Aorta (tissue), 5 donors: Measurements from ENCODE around the gene VASN. TPM values are rescaled to one million over a fixed set of nuclear protein-coding genes. Genes with fewer than 3 reads are reported as not detected.

Experiments
- ATAC-seq: fragments of 200-7000 bp; cut with Tn5 transposase; one replicate; pipeline ENCODE4 v1.9.1; 2022; ENCODE audit warnings: moderate library complexity; ENCODE audit not compliant: low FRiP score
- DNase-seq, 2 donors: peaks; one replicate each; pipeline ENCODE4 v3.0.0-alpha.2; 2020
- H3K27ac ChIP-seq, 2 donors: one replicate each; pipeline ENCODE4 v1.5.1; 2013; ENCODE audit warnings: low read length in 2 of 2, mild to moderate bottlenecking in 2 of 2, moderate library complexity in 2 of 2, control low read depth in 1 of 2, inconsistent platforms in 1 of 2, low read depth in 1 of 2
- H3K27me3 ChIP-seq, 2 donors: one replicate each; pipeline ENCODE4 v1.6.1; 2013; ENCODE audit warnings: control low read depth in 1 of 2, low read length in 1 of 2, mild to moderate bottlenecking in 1 of 2, moderate library complexity in 1 of 2; ENCODE audit not compliant: insufficient read depth in 2 of 2, control insufficient read depth in 1 of 2
- H3K36me3 ChIP-seq, 2 donors: one replicate each; pipeline ENCODE4 v1.6.1; 2013; ENCODE audit warnings: control low read depth in 1 of 2, low read length in 1 of 2, mild to moderate bottlenecking in 1 of 2; ENCODE audit not compliant: insufficient read depth in 2 of 2, control insufficient read depth in 1 of 2
- H3K4me1 ChIP-seq, 2 donors: one replicate each; pipeline ENCODE4 v1.6.1; 2013; ENCODE audit warnings: low read length in 2 of 2, control low read depth in 1 of 2, mild to moderate bottlenecking in 1 of 2, moderate library complexity in 1 of 2; ENCODE audit not compliant: insufficient read depth in 2 of 2, control insufficient read depth in 1 of 2
- H3K4me3 ChIP-seq, 2 donors: one replicate each; pipeline ENCODE4 v1.5.1; 2013; ENCODE audit warnings: low read length in 2 of 2, control low read depth in 1 of 2, mild to moderate bottlenecking in 1 of 2
- H3K9me3 ChIP-seq: one replicate; pipeline ENCODE4 v1.6.1; 2013; ENCODE audit warnings: mild to moderate bottlenecking, low read length; ENCODE audit not compliant: control insufficient read depth
- WGBS, 2 donors: extraction: QIAGEN DNeasy Blood & Tissue Kit; methylation state at CpG; one replicate each; pipeline ENCODE4 v1.1.7; 2013; 5-methylcytosine and 5-hydroxymethylcytosine counted together
- intact Hi-C, 2 donors: fragments of 100-400 bp; cut with DNase I; formaldehyde crosslinking; loops; one replicate each; pipeline versions ENCODE4 v1.14.2 to v1.15.0; 2022
- long read RNA-seq, 2 donors: library from polyadenylated mRNA; unstranded; transcript quantifications; one replicate each; pipeline ENCODE4 v2.0.0, GENCODE V29; 2020 to 2021
- polyA plus RNA-seq, 2 donors: library from polyadenylated mRNA; stranded (reverse); fragments of 200-250 nt; gene quantifications; one replicate each; pipeline ENCODE4 v1.2.3, GENCODE V29; 2013
- total RNA-seq, 2 donors: library from RNA; stranded (reverse); fragmentation: NEBNext Ultra II Directional; extraction: Animal tissue kit (Norgen Biotek cat#: 25700); gene quantifications; one replicate each; pipeline ENCODE4 v1.2.1, GENCODE V29; 2021
- donor health status: healthy with polysubstance abuse.
- donor health status: Bipolar disorder and iron deficiency.
- donor health status: DM: no; HTN: no; CAD: no.
- donor health status: DM: no; HTN: no; CAD: no.
- donor health status: DM: yes; HTN: yes; CAD: no.

The VASN gene
- total RNA-seq (100 to 1,000 TPM in 1 of 2 donors, 10 to 100 TPM in 1; 67.0 to 120 TPM), polyA plus RNA-seq (10 to 100 TPM; 21.7 to 51.3 TPM)
- long read RNA-seq, donor 1, transcript VASN-201 (2 exons, 2,806 nt), result major isoform, 314 of 745 reads
- long read RNA-seq, donor 1, partial matches to known transcripts, result 408 of 745 reads
- long read RNA-seq, donor 1, other reads (novel, unspliced or antisense), result 23 of 745 reads
- long read RNA-seq, donor 2, transcript VASN-201 (2 exons, 2,806 nt), result major isoform, 82 of 198 reads
- long read RNA-seq, donor 2, partial matches to known transcripts, result 108 of 198 reads
- long read RNA-seq, donor 2, other reads (novel, unspliced or antisense), result 8 of 198 reads

DNA sequence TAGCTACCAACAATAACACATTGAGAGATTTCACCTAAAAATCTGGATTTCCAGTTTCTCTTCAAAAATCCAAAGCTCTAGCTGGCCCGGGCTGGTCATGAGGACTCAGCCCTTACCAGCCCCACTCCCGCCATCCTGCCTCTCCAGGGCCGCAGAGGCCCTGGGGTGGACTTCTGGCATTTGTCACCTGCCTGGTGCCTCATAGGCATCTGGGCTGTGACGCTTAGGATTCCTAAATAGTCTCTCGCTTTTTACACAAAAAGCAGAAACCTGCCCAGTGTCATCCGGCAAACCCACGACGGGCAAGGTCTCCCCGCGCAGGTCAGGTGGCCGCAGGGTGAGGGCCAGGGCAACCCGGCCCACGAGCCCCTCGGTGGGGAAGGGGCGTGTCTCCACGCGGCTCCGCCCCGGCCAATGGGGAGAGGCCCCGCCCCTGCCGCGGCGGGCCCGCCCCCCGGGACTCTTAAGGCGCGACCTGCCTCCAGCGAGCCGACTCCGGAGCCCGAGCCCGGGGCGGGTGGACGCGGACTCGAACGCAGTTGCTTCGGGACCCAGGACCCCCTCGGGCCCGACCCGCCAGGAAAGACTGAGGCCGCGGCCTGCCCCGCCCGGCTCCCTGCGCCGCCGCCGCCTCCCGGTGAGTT, at the start of gene VASN:
VASN (plus strand) TSS at position 492 of the 644 bp plus-strand sequence. CDS start 9,030 bp downstream, outside the sequence.
- ATAC-seq (peak; percentile 77), DNase-seq (peak; percentile 88 to 96)
- Histone ChIP-seq H3K27ac (peak within 1 kb of the TSS; percentile 85 to 92), H3K4me3 (peak within 1 kb of the TSS; percentile 73 to 84), H3K4me1 (no peaks in the 10 kb centered on the region), H3K36me3 (no peaks in the 10 kb centered on the region), H3K27me3 (no peaks in the 10 kb centered on the region), H3K9me3 (no peaks in the 10 kb centered on the region)
- WGBS, 2 donors, result 1% methylated on average over 43 to 50 of the region's 50 CpGs
- intact Hi-C loops, result loop anchor here in 1 of 2 donors (5.0 kb wide), 1 partner anchor 54 kb away; the partner anchor contains the start of gene GLIS2

DNA sequence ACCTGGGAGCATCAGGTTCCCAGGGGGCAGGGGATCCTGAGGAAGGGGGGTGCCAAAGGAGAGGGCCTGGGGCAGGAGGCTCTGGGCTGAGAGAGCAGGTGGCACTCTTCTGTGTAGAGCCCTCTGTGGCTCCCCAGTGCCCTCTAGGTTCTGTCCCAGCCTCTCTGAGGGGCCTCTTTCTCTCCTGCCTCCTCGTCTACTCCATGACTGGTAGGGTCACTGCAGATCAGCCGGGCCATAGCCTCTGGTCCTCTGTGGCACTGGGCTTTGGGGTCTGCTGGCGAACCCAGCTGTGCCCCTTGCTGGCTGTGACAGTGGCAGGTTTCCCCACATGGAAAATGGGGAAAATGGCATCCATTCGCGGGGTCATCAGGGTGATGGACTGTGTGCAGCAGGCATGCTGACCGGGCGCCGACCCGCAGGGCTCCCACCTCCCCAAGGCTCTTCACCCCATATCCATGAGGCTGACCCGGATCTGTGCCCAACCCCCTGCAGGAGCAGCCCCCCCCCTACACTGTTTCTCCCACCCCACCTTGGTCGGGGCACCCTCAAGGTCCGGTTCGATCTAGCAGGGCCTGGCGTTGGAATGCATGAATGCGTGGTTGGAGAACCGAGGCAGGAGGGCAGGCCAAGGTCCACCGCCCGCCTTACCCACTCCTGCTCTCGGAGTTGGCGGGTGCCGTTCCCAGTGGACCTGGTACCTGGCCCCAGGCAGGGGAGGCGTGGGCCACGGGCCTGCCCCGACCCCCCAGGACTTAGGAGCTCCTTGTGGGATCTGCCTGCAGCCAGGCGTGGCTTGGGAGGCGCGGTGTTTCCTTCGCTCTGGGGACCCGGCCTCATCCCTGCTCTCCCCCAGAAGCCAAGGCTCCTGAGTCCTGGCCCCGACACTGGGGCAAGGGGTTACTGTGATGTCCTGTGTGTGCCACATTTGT, 49.3 kb upstream of the VASN start:
- H3K9me3 ChIP-seq, result no peaks in the 10 kb centered on the region
- no peaks in the 10 kb centered on the region for H3K27me3 ChIP-seq
- WGBS, 2 donors, result 40 to 42% methylated on average over 30 of the region's 30 CpGs
- intact Hi-C loops, result loop anchor here in 1 of 2 donors (5.0 kb wide), 1 partner anchor 50 kb away; the partner anchor contains the start of gene TFAP4
- no peak for ATAC-seq
- H3K27ac ChIP-seq, result peak overlapping the region; percentile 33 to 50
- no peaks in the 10 kb centered on the region for H3K36me3 ChIP-seq
- peak in 1 of 2 donors; percentile 43 for DNase-seq
- no peak overlapping the region for H3K4me3 ChIP-seq
- peaks cover 0 to 2% of the 10 kb centered on the region in 2 donors for H3K4me1 ChIP-seq

DNA sequence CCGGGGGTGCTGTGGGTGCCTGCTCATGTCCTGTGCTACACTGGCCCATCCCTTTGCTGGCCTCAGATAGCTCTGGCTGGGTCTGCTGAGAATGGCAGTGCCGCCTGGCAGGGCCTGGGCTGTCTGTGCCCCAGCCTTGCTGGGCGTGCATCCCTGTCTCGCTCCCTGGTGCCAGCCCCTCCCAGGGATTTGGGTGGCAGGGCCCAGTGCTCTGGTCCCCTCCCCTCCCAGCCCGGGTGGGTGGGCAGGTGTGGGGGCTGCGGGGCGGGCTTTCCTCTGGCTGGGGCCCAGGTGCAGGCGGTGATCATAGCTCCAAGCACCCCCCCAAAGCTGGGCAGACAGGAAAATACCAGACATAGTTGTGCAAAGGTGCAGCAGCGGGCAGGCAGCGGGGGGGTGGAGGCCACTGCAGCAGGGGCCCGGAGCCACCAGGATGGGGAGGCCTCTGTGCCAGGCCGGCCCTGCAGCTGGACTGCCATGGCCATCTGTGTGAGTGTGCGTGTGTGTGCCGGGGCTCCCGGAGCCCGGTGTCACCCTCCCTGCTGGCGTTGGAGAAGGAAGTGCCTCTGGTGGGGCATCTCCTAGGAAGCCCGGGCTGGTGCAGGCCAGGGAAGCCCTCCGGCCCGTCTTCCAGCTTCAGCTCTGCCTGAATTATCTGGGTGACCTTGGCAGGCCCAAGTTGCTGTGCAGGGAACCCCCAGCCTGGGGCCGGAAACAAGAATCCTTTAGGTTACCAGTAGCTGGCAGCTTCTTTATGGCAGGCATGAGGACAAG, 48.4 kb upstream of the VASN start:
- Histone ChIP-seq H3K4me3 (no peak overlapping the region), H3K36me3 (no peaks in the 10 kb centered on the region), H3K4me1 (peaks cover 0 to 2% of the 10 kb centered on the region in 2 donors), H3K27me3 (no peaks in the 10 kb centered on the region), H3K27ac (peak overlapping the region; percentile 38 to 79), H3K9me3 (no peaks in the 10 kb centered on the region)
- DNase-seq (peak; percentile 62 to 76), ATAC-seq (peak; percentile 27)
- 5 to 7% methylated on average over 18 to 21 of the region's 21 CpGs for WGBS, 2 donors
- intact Hi-C loops, result loop anchor here in 1 of 2 donors (5.0 kb wide), 1 partner anchor 51 kb away; the partner anchor contains the start of gene TFAP4

DNA sequence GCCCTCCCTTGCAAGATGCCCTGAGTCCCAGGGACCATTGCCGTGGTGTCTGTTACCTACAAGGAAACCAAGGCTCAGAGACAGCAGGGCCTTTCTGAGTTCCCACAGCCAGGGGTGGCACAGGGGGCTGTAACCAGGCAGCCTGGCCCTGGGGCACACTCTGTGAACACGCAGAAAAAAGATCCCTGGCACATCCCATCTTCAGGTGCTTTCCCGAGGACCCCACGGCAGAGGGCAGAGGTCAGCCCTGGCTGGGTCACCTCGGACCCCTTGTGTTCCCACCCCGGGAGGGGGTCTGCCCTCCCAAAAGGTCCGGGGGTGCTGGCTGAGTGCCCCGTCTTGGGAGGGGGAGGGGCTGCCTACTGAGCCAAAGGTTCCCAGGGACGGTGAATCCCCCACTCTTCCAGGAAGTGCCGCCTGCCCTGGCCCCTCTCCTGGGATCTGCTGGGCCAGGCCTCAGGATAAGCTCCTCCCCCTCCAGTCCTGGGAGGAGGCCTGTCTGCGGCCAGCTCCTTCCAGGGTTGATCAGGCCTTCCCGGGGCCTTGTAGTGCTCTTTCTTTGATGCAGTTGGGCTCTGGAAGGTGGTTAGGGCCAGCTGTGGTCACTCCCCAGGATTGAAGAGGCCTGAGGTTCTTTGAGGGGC, 47.7 kb upstream of the VASN start:
- Histone ChIP-seq H3K27me3 (no peaks in the 10 kb centered on the region), H3K36me3 (no peaks in the 10 kb centered on the region), H3K4me1 (peaks cover 0 to 2% of the 10 kb centered on the region in 2 donors), H3K4me3 (no peak overlapping the region), H3K27ac (peak overlapping the region; percentile 38 to 79), H3K9me3 (no peaks in the 10 kb centered on the region)
- DNase-seq (peak; percentile 80 to 88), ATAC-seq (peak; percentile 67)
- 4 to 7% methylated on average over 9 to 12 of the region's 12 CpGs for WGBS, 2 donors
- intact Hi-C loops, result loop anchor here in 1 of 2 donors (5.0 kb wide), 1 partner anchor 52 kb away; the partner anchor contains the start of gene TFAP4

DNA sequence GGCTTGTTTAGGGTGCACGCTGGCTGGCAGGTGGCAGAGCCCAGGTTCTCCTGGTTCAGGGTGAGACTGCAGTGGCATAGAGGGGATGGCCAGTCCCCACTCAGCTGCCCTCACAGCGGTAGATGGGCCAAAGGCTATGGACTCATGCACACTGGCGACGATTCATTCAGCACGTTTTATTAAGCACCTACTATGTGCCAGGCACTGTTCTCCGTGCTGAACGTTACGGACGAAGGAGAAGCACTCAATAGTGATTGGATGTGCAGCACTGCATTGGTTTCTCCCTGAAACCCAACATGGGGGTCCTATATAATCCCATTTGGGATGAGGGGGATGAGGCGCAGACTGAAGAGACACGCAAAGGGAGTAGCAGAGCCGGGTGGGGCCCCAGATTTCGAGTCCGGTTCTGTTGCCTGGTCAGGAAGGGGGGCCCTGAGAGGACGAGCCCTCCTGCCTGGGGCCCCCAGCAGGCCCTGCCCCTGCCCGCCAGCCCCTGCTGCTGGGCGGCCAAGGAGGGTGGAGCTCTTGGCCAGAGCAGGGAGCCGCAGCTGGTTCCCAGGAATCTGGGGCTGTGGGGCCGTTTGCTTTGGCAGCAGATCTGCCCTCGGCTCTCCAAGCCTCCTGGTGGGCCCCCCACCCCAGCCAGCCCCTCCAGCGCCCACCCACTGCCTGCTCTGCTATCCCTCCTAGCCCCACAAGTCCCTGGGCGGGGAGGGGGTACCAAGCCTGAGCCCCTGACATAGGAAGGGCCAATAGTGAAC, 47.0 kb upstream of the VASN start:
- intact Hi-C loops, result loop anchor here (5.0 kb wide), 2 partner anchors 32 to 52 kb away; partner anchors contain the start of gene TFAP4 (in 2 of the 2)
- peak overlapping the region in 1 of 2 donors; percentile 79 for H3K27ac ChIP-seq
- ATAC-seq (no peak), DNase-seq (peak in 1 of 2 donors; percentile 75)
- H3K4me1 ChIP-seq, result peaks cover 0 to 2% of the 10 kb centered on the region in 2 donors
- H3K4me3 ChIP-seq, result no peak overlapping the region
- 34% methylated on average over 17 to 22 of the region's 22 CpGs for WGBS, 2 donors
- H3K27me3 ChIP-seq, result no peaks in the 10 kb centered on the region
- H3K36me3 ChIP-seq, result no peaks in the 10 kb centered on the region
- H3K9me3 ChIP-seq, result no peaks in the 10 kb centered on the region

DNA sequence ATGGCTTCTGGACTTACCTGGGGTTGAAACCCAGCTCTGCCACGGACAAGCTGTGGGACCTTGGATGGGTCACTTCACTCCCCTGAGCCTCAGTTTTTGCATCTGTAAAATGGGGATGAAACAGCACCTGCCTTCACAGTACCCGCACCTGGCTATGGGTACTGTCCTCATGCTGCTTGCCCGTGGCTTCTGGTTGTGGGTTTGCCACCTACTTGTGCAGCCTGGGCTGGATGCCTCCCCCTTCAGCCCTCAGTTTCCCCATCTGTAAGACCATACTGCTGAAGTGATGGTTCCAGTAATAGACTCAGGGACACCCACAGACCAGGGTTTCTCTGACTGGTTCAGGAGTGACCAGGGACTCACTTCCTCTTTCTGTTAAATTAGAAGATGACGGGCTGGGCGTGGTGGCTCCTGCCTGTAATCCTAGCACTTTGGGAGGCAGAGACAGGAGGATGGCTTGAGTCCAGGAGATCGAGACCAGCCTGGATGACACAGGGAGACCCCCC, 46.3 kb upstream of the VASN start:
- H3K27ac ChIP-seq, result peak overlapping the region in 1 of 2 donors; percentile 79
- DNase-seq (peak in 1 of 2 donors; percentile 70), ATAC-seq (no peak)
- no peaks in the 10 kb centered on the region for H3K27me3 ChIP-seq
- intact Hi-C loops, result loop anchor here in 1 of 2 donors (5.0 kb wide), 2 partner anchors 33 to 53 kb away; partner anchors contain the start of gene TFAP4
- H3K36me3 ChIP-seq, result no peaks in the 10 kb centered on the region
- no peaks in the 10 kb centered on the region for H3K9me3 ChIP-seq
- no peak overlapping the region for H3K4me3 ChIP-seq
- peaks cover 0 to 2% of the 10 kb centered on the region in 2 donors for H3K4me1 ChIP-seq
- 61 to 68% methylated on average over 6 of the region's 6 CpGs for WGBS, 2 donors
